Measurements from ENCODE around the gene NCOA1.

- no peak for TF ChIP-seq CTCF (IDR thresholded peaks at IDR 0.05)
- TF ChIP-seq POLR2AphosphoS5 (IDR thresholded peaks at IDR 0.05; ENCODE audit: low read depth, low read length), result no peak
- TF ChIP-seq REST (IDR thresholded peaks at IDR 0.05; ENCODE audit: insufficient read depth in 1 of 2, low read depth in 2 of 2, low read length in 1 of 2), result no peak
Measured at GRCh38 chr2:24710806-24711205, 219.8 kb downstream of the NCOA1 start.

Data from Panc1 (cell line).